ENCODE data around the gene ZNF831. TPM values are rescaled to one million over a fixed set of nuclear protein-coding genes. Genes with fewer than 3 reads are reported as not detected.

The ZNF831 gene
- total and polyA plus RNA-seq, 10 of the 15 experiments (the other 5 are each of a cell fraction or from before 2014, with no cell fraction given), result 0.01 to 0.97 (median 0.23) TPM

DNA sequence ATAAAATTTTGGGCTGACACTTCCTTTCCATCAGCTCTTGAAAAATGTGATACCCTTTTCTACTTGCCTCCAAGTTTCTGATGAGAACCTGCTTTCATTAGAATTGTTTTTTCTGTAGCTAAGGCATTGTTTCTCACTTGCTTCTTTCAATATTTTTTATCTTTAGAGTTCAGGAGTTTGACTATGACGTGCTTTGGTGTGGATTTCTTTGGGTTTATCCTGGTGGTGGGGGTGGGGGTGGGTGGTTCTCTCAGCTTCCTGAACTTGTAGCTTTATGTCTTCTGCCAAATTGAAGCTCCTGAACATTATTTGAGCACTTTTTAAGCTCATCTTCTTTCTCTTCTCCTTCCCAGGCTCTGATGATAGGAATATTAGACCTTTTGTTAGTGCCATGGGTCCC, 11.4 kb downstream of the ZNF831 start:
- BruUV-seq (replicated peaks), result no TSS peak
- CTCF ChIA-PET, result no interaction called here
- FAIRE-seq, result no peak
- RAD21 ChIA-PET (ENCODE audit: unreplicated experiment), result no interaction called here
- ATAC-seq, result no peak
- Histone ChIP-seq H2AFZ (ENCODE audit: control insufficient read depth, low read depth, low read length) (no peak overlapping the region), H3K4me2 (ENCODE audit: control insufficient read depth, insufficient read depth) (no peak overlapping the region), H3K79me2 (ENCODE audit: control insufficient read depth, insufficient read depth, low read length) (no peaks in the 10 kb centered on the region), H3K27me3 (replicated peaks in 1 of 2; ENCODE audit: control insufficient read depth in 2 of 2, insufficient read depth in 2 of 2, low read length in 1 of 2) (no peaks in the 10 kb centered on the region; a peak in 1 of 4 replicates), H3K4me3 (no peak overlapping the region), H3K36me3 (ENCODE audit: control insufficient read depth in 2 of 2, insufficient read depth in 2 of 2, low read length in 1 of 2) (no peaks in the 10 kb centered on the region), H3K4me1 (ENCODE audit: control insufficient read depth, insufficient read depth, low read length) (no peaks in the 10 kb centered on the region), H3K9me3 (replicated peaks; ENCODE audit: control insufficient read depth, insufficient read depth, low read length) (no peaks in the 10 kb centered on the region), H4K20me1 (ENCODE audit: control insufficient read depth, insufficient read depth) (no peaks in the 10 kb centered on the region), H3K27ac (ENCODE audit: control insufficient read depth, insufficient read depth) (no peak overlapping the region), H3K9ac (ENCODE audit: control insufficient read depth, insufficient read depth, low read length) (no peak overlapping the region)
- SMC1A ChIA-PET (ENCODE audit: uncharacterized antibody, unreplicated experiment), result no interaction called here
- WGBS (ENCODE audit: insufficient coverage, insufficient replicate concordance, low lambda C conversion rate, missing lambda C conversion rate), result 22% methylated on average over 1 of the region's 1 CpG
- DNase-seq (ENCODE audit: low read depth, low spot score), result no peak
- TF ChIP-seq SRF (IDR thresholded peaks at IDR 0.05; ENCODE audit: low read depth in 2 of 2, low read length in 2 of 2) (no peak), NRF1 (conservative IDR thresholded peaks at IDR 0.05; ENCODE audit: low read depth, low read length) (no peak), CREB1 (IDR thresholded peaks at IDR 0.05; ENCODE audit: low read depth) (no peak), ZNF622 (IDR thresholded peaks at IDR 0.05) (no peak), CREM (IDR thresholded peaks at IDR 0.05; ENCODE audit: low read depth) (no peak), POLR2AphosphoS2 (IDR thresholded peaks at IDR 0.05; ENCODE audit: low read depth, low read length) (no peak), CHD4 (IDR thresholded peaks at IDR 0.05) (no peak)
- TF ChIP-seq, protein P1, sequence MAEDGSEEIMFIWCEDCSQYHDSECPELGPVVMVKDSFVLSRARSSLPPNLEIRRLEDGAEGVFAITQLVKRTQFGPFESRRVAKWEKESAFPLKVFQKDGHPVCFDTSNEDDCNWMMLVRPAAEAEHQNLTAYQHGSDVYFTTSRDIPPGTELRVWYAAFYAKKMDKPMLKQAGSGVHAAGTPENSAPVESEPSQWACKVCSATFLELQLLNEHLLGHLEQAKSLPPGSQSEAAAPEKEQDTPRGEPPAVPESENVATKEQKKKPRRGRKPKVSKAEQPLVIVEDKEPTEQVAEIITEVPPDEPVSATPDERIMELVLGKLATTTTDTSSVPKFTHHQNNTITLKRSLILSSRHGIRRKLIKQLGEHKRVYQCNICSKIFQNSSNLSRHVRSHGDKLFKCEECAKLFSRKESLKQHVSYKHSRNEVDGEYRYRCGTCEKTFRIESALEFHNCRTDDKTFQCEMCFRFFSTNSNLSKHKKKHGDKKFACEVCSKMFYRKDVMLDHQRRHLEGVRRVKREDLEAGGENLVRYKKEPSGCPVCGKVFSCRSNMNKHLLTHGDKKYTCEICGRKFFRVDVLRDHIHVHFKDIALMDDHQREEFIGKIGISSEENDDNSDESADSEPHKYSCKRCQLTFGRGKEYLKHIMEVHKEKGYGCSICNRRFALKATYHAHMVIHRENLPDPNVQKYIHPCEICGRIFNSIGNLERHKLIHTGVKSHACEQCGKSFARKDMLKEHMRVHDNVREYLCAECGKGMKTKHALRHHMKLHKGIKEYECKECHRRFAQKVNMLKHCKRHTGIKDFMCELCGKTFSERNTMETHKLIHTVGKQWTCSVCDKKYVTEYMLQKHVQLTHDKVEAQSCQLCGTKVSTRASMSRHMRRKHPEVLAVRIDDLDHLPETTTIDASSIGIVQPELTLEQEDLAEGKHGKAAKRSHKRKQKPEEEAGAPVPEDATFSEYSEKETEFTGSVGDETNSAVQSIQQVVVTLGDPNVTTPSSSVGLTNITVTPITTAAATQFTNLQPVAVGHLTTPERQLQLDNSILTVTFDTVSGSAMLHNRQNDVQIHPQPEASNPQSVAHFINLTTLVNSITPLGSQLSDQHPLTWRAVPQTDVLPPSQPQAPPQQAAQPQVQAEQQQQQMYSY (CRISPR knock-in tag; IDR thresholded peaks at IDR 0.05), result no peak
- TF ChIP-seq, protein P2, sequence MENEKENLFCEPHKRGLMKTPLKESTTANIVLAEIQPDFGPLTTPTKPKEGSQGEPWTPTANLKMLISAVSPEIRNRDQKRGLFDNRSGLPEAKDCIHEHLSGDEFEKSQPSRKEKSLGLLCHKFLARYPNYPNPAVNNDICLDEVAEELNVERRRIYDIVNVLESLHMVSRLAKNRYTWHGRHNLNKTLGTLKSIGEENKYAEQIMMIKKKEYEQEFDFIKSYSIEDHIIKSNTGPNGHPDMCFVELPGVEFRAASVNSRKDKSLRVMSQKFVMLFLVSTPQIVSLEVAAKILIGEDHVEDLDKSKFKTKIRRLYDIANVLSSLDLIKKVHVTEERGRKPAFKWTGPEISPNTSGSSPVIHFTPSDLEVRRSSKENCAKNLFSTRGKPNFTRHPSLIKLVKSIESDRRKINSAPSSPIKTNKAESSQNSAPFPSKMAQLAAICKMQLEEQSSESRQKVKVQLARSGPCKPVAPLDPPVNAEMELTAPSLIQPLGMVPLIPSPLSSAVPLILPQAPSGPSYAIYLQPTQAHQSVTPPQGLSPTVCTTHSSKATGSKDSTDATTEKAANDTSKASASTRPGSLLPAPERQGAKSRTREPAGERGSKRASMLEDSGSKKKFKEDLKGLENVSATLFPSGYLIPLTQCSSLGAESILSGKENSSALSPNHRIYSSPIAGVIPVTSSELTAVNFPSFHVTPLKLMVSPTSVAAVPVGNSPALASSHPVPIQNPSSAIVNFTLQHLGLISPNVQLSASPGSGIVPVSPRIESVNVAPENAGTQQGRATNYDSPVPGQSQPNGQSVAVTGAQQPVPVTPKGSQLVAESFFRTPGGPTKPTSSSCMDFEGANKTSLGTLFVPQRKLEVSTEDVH (IDR thresholded peaks at IDR 0.05; ENCODE audit: low read depth, partially characterized antibody), result no peak
- TF ChIP-seq, protein P3, sequence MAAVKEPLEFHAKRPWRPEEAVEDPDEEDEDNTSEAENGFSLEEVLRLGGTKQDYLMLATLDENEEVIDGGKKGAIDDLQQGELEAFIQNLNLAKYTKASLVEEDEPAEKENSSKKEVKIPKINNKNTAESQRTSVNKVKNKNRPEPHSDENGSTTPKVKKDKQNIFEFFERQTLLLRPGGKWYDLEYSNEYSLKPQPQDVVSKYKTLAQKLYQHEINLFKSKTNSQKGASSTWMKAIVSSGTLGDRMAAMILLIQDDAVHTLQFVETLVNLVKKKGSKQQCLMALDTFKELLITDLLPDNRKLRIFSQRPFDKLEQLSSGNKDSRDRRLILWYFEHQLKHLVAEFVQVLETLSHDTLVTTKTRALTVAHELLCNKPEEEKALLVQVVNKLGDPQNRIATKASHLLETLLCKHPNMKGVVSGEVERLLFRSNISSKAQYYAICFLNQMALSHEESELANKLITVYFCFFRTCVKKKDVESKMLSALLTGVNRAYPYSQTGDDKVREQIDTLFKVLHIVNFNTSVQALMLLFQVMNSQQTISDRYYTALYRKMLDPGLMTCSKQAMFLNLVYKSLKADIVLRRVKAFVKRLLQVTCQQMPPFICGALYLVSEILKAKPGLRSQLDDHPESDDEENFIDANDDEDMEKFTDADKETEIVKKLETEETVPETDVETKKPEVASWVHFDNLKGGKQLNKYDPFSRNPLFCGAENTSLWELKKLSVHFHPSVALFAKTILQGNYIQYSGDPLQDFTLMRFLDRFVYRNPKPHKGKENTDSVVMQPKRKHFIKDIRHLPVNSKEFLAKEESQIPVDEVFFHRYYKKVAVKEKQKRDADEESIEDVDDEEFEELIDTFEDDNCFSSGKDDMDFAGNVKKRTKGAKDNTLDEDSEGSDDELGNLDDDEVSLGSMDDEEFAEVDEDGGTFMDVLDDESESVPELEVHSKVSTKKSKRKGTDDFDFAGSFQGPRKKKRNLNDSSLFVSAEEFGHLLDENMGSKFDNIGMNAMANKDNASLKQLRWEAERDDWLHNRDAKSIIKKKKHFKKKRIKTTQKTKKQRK (IDR thresholded peaks at IDR 0.05; ENCODE audit: low read depth, low read length), result no peak
- POLR2A ChIA-PET, result no interaction called here
- in situ Hi-C loops (cut with MboI) (no loop called here), intact Hi-C loops (cut with micrococcal nuclease; ENCODE audit: unreplicated experiment) (no loop called here)

All from GM12878 (cell line).